GM21576 (cell line): ENCODE data around the gene CAPN9.
"Not testable (repeated sequence)": the region's sequence is repeated elsewhere in the genome, so short reads cannot be mapped to it uniquely, and the experiment has no call there.

ENCODE experiments used
- ATAC-seq: cut with Tn5 transposase; IDR thresholded peaks from one replicate; pipeline ENCODE4 v1.9.1; 2021; ENCODE audit warnings: mild to moderate bottlenecking, moderate library complexity; ENCODE audit not compliant: unreplicated experiment

The CAPN9 gene

DNA sequence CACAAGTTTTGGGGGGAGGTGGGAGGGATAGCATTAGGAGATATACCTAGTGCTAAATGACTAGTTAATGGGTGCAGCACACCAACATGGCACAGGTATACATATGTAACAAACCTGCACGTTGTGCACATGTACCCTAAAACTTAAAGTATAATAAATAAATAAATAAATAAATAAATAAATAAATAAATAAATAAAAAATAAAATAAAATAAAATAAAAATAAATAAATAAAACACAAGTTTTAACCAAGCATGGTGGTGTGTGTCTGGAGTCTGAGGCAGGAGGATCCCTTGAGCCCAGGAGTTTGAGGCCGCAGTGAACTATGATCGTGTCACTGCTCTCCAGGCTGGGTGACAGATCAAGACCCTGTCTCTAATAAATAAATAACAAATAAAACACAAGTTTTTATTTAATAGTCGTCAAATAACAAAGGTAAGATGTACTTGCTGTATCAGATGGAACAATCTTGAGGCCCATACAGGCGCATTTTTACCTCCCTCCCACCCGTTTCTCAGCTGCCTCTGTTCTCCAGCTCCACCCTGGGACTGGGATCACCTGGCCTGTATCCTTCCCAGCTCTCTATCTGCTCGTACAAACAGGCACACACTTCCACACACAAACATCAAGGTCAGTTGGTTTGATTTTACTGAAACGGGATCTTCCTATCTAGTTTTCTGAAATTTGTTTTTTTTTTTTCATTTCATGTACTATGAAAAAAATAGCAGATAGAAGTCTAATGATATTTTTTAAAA lies 20.8 kb downstream of the CAPN9 start:
- ATAC-seq, result not testable (repeated sequence)

DNA sequence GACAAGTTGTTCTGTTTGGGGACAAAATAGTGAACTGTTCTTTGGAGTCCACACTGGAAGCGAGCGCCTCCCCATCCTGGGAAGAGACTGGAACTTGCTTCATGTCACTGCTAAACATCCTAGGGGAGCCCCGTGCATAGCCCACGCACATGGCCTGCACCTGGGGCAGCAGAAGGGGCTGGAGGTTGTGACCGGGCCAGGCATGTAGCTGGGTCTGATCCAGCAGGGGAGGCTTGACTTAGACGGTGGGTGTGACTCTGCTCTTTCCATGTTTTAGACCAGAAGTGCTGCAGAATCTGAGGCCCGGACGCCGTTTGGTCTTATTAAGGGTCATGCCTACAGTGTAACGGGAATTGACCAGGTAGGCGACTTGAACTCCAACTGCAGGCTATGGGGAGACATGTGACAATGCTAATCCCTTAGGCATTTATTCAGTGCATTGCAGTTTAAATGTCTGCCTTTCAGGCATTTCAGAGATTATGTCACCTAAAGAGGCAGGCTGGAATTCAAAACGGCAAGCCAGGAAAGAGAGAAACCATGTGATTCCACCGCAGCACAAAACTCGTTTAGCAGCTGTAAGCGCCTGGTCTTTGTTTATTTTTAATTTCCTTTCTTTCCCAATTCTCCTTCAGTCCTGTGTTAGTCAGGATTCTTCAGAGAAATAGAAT lies 21.8 kb downstream of the CAPN9 start:
- ATAC-seq, result no peak

DNA sequence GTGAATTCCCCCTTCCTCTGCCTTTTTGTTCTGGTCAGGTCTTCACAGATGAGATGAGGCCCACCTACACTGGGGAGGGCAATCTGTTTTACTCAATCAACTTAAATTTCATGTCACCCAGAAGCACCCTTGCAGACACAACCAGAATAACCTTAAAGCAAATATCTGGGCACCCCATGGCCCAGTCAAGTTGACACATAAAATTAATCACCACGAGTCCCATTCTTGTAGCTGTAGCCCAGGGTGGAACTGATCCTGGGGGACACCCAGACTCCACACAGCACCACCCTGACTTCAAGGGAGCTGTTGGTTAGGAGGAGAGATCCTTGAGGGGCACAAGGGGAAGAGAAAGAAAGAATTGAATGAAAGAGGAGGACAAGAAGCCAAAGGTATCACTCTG lies 23.1 kb downstream of the CAPN9 start:
- no peak for ATAC-seq

DNA sequence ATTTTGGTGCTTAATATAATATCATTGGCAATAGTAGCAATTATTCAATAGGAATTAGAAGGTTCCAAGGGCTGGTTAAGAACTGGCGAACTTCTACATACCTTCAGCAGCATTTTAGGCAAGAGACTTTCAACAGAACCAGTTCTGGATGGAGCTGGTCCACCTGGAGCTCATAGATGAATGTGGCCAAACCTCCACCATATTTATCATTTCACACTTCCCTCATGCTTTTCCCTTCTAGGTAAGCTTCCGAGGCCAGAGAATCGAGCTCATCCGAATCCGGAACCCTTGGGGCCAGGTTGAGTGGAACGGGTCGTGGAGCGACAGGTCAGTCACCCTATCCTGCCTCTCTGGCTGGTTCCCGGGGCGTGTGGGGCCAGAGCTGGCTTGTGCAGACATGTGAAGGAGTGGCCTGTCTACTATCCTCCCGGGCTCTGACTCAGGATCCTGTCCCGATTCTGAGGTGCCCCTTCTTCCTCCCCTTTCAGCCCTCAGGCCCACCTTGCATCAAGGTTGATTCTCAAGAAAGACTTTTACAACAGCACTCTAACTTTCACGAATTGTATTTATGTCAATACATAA lies 24.7 kb downstream of the CAPN9 start:
- ATAC-seq, result no peak

DNA sequence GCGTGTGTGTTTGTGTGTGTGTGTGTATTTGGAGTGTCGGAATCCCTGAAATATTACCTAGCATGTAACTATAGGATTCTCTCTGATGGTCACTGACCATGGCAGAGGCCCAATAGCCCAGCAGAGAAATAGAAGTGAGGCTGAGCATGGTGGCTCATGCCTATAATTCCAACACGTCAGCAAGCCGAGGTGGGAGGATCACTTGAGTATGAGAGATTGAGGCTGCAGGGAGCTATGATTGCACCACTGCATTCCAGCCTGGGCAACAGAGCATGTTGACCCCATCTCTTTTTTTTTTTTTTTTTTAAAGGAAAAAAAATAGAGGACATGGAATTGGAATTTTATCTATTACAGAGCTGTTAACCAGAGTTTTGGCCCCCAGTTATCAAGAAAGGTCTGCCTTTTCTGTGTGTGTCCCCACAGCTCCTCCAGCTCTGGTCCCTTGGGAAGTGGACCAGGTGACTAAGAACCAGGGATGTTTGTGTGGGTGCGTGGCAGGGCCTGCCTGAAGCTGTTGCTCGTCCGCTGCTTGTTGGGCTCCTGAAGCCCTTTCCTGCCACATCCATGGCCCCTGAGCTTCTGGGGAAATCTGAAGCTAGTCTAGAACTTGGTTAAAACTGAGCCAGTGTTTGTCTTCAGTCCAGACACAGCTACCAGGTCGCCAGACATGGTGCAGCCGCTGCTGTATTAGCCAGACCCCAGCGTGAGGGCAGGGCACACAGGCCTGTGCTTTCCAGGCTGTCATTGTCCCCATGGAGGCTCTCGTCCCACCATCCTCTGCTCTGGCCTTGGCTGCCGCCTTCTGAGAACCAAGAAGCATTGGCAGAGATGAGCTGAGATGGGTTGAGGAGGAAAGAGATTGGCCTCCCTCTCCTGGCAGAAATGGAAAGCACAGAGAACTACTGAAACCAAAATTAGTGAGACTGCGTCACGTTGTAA lies 25.5 kb downstream of the CAPN9 start:
- no peak for ATAC-seq

DNA sequence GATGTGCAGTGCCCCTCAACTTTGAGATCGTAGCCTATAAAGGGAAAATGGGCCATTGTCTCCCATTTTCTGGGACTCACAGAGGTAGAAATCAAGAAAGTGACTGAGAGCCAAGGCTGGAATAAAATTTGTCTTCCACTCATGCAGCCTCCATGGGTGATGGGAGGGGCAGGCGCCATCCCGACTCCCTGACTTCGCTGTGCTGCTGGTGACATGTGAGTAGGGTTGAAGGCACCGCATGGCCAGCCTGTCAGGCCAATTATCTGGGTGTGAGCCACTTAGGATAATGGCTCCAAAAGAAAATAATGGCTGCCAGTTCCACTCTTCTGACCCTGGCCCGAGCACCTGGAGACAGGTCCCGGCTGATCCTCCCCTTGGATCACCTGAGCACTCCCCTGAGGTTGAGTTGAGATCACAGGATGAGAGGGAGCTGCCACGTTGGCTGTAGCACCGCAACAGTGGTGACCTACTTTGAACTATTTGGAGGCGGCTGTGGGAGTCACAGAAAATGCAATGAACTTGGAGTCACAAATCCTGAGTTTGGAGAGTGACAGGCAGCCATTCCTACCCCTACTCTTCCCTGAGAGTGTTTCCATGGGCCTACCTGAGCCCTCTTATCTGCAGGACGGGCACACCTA lies 26.3 kb downstream of the CAPN9 start:
- ATAC-seq, result no peak

DNA sequence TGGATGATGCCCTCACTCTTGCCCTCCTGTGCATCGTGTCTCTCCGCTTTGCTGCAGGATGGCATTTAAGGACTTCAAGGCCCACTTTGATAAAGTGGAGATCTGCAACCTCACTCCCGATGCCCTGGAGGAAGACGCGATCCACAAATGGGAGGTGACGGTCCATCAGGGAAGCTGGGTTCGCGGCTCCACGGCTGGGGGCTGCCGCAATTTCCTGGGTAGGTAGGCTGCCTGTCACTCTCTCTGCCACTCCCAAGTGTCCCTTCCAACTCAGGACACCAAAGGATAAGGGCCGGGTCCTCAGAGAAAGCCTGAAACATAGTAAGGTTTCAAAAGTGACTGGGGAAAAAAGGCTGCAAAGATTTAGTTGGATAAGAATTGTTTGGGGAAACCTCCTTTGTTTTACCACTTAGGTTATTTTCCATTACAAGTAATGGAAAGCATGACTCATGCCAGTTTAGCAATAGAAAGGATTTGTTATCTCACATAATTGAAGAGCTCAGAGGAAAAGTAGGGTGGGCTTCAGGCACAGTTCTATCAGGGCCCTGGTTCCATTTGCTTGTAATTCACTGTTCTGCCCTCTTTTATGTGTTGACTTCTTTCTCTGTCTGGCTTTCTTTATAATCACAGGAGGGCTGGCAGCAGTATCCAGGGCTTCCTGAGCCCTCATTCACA lies 31.9 kb downstream of the CAPN9 start:
- no peak for ATAC-seq

DNA sequence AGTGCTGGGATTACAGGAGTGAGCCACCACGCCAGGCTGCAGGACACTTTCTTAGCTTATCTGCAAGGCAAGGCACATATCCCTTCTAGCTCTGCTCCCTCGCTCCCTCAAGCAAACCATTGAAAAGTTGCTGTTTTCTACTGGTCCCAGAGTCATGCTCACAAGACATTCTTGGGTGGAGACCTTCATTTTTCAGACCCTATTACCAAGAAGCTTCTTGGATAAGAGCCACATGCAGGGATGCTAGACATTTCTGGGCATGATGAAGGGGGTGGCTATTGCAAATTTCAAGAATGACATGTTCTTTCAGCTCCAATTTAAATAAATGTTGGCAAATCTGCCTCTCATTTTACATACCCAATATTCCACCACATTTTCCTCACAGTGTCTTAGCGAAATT lies 33.9 kb downstream of the CAPN9 start:
- ATAC-seq, result no peak

DNA sequence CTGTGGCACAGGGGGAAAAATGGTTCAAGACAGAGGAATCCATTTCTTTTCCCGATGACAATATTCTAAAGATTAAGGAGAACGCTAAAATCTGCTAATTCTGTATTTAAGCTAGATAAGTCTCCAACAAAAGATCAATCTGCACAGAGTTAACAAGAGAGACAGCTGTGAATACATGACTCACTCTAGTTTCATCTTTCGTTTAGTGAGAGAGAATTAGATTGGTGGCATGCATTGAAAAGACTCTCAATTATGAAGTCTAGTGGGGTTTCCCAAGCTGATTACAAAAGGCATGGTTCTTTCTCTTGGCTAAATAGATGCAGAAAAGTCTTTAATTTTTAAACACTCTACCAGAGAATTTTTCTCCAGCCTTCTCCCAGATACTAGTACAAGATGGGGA lies 34.4 kb downstream of the CAPN9 start:
- peak; percentile 62 for ATAC-seq

DNA sequence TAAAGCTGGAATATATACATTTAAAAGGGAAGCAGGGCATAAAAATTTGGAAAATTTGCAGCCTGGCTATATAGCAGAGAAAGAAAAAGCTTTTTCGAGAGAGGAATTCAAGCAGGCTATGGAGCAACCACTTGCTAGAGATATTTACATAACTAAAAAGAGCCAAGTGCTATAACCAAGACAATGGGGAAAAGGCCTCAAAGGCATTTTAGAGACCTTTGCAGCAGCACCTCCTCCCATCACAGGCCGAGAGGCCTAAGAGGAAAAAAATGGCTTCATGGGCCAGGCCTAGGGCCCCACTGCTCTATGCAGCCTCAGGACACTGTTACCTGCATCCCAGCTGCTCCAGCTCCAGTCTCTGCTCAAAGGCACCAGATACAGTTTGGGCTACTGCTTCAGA lies 37.0 kb downstream of the CAPN9 start:
- no peak for ATAC-seq

DNA sequence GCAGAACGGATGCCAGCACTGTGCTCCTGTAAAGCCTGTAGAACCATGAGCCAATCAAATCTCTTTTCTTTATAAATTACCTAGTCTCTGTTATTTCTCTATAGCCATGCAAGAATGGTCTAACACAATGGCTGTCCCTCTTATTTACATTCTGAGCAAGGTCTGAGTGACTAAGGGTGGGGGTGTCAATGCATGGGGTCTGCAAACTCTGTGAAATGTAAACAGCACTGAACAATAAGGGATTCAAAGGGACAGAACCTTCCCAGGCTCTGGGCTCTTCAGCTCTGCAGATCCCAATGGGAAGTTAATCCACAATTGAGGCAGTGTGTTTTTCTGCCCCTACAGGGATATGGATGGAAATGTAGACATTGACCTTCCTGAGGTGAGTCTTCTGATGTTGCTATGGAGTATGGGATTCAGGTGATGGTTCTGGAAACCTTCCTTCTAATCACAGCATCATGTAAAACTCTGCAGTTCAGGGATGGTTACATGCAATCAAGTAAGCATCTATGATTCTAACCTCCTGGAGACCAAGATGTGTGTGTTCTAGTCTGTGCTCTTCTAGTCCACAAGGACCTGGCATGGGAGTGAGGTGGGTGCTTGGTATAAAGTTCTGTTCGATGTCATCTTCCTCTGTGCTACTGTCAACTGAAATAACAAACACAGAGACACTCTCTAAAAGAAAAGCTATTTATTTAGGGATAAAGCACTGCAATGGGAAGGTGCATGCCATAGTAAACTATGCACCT lies 38.6 kb downstream of the CAPN9 start:
- no peak for ATAC-seq

DNA sequence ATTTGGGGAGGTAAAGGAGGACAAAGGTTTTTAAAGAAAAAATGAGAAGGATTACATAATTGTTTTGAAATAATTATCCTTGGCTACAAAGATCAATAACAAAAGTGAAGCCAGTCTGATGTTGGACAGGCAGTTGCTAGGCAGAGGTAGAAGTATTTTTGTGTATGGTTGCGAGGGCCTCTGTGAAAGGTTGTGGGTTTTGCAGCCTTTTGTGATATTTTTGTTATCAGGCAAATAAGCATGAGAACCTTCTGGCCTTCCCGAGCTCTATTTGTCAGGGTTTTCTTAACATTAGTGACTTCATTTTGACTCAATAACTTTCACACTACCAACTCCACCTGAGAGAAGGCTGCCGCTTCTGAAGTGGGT lies 39.2 kb downstream of the CAPN9 start:
- ATAC-seq, result no peak

DNA sequence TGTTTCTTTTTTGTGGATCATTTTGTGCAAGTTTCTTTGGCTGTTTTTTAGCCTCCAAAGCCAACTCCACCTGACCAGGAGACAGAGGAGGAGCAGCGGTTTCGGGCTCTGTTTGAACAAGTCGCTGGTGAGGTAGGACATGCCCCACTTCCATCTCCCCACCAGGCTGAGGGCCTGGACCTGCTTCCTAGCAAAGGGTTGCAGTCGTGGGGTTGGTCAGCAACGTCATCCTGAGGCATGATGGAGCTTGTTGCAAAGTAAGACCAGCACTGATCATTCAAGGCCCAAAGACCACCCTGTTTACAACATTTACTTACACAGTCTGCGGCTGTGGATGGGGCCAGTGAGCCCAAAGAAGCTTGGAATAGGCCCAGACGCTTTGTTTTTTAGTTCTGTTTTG lies 40.3 kb downstream of the CAPN9 start:
- no peak for ATAC-seq

DNA sequence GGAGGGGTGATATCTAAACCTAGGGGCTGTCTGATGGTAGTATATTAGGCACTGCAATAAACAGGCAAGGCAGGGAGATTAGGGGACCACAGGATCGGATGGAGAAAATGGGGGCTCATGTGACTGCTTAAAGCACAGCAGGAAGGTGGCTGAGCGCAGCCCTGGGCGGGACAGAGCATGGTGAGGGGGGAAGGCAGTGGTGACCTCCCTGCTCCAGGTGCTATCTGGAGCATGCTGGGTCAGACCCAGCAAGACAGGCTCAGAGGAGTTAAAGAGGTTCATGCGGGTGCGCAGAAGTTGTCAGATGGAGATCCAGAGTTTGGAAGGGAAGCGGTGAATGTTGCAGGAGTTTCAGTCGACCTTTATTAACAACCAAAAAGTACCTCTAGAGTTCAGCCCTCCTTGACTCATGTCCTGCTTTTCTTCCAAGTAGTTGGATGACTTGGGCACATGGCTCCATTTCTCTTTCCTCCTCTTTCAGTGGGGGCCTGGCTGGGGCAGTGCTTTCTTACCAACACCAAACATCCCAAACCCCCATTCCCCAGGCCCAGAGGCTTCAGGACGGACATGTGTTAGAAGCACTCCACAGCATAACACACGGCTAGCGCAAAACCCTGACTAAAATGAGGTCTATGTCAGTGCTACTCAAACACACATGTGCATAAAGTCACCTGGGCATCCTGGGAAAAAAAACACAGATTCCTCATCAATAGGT lies 41.5 kb downstream of the CAPN9 start:
- ATAC-seq, result no peak

DNA sequence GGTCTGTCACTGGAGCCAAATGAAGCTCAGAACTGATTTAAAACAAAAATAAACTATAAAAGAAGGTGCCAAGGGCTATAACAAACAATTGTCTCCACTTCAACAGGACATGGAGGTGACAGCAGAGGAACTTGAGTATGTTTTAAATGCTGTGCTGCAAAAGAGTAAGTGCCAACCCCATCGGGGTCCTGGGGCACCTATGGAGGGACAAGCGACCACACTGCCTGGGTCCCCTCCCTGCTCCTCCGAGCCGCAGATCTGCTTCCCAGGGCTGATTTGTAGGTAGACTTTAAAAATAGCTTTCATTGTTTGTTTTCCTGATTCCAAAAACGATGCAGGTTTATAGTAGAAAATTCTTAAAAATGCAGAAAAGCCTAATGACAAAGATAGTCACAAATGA lies 42.8 kb downstream of the CAPN9 start:
- no peak for ATAC-seq

DNA sequence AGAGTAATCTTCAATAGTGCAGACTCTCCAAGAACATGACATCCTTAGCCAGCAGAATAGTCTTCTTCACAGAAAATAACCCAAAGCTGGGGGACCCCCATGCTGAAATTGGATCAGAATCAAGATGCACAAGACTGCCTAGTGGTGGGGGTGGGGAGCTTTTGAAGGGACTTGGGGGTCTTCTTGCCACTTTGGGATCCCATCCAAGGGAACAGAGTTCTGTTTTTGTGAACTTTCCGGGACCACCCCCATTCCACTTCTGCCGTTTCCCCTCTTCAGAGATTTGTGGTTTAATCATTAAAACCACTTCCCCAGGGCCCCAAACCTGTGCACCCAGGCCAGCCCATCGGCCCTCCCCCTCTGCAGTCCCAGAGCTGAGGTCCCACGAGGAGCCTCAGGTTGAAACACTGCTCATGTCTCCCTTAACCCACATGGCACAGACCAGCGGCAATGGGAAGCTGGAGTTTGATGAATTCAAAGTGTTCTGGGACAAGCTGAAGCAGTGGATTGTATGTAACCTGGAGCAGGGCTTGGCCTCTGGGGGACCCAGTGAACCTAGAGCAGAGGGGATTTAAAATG lies 44.9 kb downstream of the CAPN9 start:
- ATAC-seq, result no peak

DNA sequence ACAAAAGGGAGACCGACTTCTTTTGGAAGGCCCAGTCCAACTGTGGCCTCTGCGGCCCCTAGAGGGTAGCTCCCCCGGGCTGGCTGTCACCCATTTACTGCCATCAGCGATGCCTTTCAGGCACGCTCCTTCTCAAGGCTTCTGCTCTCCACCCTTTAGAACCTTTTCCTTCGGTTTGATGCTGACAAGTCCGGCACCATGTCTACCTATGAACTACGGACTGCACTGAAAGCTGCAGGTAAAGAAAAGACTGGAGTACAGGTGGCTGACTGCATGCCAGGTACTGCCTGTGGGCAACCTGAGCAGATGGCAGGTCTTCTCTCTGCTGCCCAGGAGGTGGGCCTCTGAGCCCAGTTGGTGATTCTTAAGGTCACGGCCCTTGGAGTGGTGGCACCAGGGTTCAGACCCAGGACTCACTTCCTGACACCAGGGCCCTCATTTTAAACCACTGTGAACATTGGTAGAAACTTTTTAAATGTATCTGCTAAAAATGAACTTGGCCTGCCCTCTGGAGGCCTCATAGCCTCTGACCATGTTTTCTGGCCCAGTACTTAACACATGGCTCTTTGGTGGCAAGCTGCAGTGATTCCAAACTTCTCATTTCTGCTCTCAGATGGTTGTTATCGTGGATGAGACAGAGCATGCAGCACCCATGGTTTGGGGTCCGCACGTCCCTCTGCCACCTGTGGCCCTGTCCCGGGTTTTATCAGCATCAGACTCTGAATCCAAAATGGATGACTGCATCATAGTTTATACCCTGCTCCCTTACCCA lies 45.7 kb downstream of the CAPN9 start:
- no peak for ATAC-seq

DNA sequence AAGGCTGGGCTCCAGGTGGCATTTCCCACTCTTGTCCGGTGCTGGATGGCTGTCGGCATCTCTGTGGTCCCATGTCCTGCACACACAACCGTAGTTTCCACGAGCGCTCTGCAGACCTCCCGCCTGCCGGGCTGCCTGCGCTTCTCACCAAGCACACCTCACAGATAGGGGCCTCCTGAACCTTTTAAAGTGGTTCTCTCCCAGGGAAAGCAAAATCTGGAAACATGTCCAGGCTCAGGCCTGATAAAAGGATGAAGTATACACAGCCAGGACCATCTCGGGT lies 46.2 kb downstream of the CAPN9 start:
- no peak for ATAC-seq
